ENCODE measurements around the gene XRCC3.
"Not testable (repeated sequence)": the region's sequence is repeated elsewhere in the genome, so short reads cannot be mapped to it uniquely, and the experiment has no call there.

Gene XRCC3

GRCh38 chr14:103693515-103693914 is 21.7 kb downstream of the XRCC3 start:
- TF ChIP-seq CTCF (IDR thresholded peaks at IDR 0.05; ENCODE audit: insufficient read depth, low read length, poor library complexity, severe bottlenecking) (no peak), EZH2phosphoT487 (conservative IDR thresholded peaks at IDR 0.05; ENCODE audit: low read length) (no peak)
- H3K79me2 ChIP-seq (ENCODE audit: insufficient read depth, low read length), result no peaks in the 10 kb centered on the region
- H3K4me2 ChIP-seq (ENCODE audit: low read depth, low read length, poor library complexity, severe bottlenecking), result peak overlapping the region; percentile 71
- H3K9me2 ChIP-seq (replicated peaks; ENCODE audit: insufficient read depth, low read length), result no peaks in the 10 kb centered on the region
- H3K9me3 ChIP-seq (ENCODE audit: insufficient read depth, low read length), result no peaks in the 10 kb centered on the region
- no peak overlapping the region for H3K9ac ChIP-seq (ENCODE audit: low read length)
- peak overlapping the region; percentile 93 for H3K27ac ChIP-seq (ENCODE audit: low read depth, low read length)
- H3F3A ChIP-seq (ENCODE audit: insufficient read depth), result peaks cover 63% of the 10 kb centered on the region
- H3K36me3 ChIP-seq (ENCODE audit: low read length), result no peaks in the 10 kb centered on the region
- no peaks in the 10 kb centered on the region for H4K20me1 ChIP-seq (ENCODE audit: low read depth, low read length)
- no peaks in the 10 kb centered on the region for H3K27me3 ChIP-seq (ENCODE audit: low read length)
- H2AFZ ChIP-seq (ENCODE audit: low read depth, low read length, severe bottlenecking), result no peak overlapping the region
- H3K4me3 ChIP-seq (ENCODE audit: insufficient read depth, low read length, poor library complexity, severe bottlenecking), result no peak overlapping the region

- Histone ChIP-seq H2AFZ (ENCODE audit: low read depth, low read length, severe bottlenecking) (no peak overlapping the region), H3K79me2 (ENCODE audit: insufficient read depth, low read length) (no peaks in the 10 kb centered on the region), H3K27ac (ENCODE audit: low read depth, low read length) (peak overlapping the region; percentile 93), H3K9ac (ENCODE audit: low read length) (peak overlapping the region; percentile 52), H3K4me2 (ENCODE audit: low read depth, low read length, poor library complexity, severe bottlenecking) (peak overlapping the region; percentile 71), H3K27me3 (ENCODE audit: low read length) (no peaks in the 10 kb centered on the region), H3K4me3 (ENCODE audit: insufficient read depth, low read length, poor library complexity, severe bottlenecking) (peak overlapping the region; percentile 25), H3K9me3 (ENCODE audit: insufficient read depth, low read length) (no peaks in the 10 kb centered on the region), H3K9me2 (replicated peaks; ENCODE audit: insufficient read depth, low read length) (no peaks in the 10 kb centered on the region), H4K20me1 (ENCODE audit: low read depth, low read length) (no peaks in the 10 kb centered on the region), H3F3A (ENCODE audit: insufficient read depth) (peaks cover 59% of the 10 kb centered on the region), H3K36me3 (ENCODE audit: low read length) (peaks cover under 1% of the 10 kb centered on the region; the same call in 1 of the 2 replicates)
- TF ChIP-seq EZH2phosphoT487 (conservative IDR thresholded peaks at IDR 0.05; ENCODE audit: low read length) (no peak), CTCF (IDR thresholded peaks at IDR 0.05; ENCODE audit: insufficient read depth, low read length, poor library complexity, severe bottlenecking) (no peak)
Measured at GRCh38 chr14:103692871-103693270, 22.4 kb downstream of the XRCC3 start.

- Histone ChIP-seq H3K27me3 (ENCODE audit: low read length) (no peaks in the 10 kb centered on the region), H4K20me1 (ENCODE audit: low read depth, low read length) (no peaks in the 10 kb centered on the region), H3K9ac (ENCODE audit: low read length) (peak overlapping the region; percentile 52), H3K4me2 (ENCODE audit: low read depth, low read length, poor library complexity, severe bottlenecking) (peak overlapping the region; percentile 71), H3K79me2 (ENCODE audit: insufficient read depth, low read length) (no peaks in the 10 kb centered on the region), H3K4me3 (ENCODE audit: insufficient read depth, low read length, poor library complexity, severe bottlenecking) (peak overlapping the region; percentile 25), H3K9me3 (ENCODE audit: insufficient read depth, low read length) (no peaks in the 10 kb centered on the region), H3K9me2 (replicated peaks; ENCODE audit: insufficient read depth, low read length) (no peaks in the 10 kb centered on the region), H3K36me3 (ENCODE audit: low read length) (peaks cover 5% of the 10 kb centered on the region; the same call in 1 of the 2 replicates), H2AFZ (ENCODE audit: low read depth, low read length, severe bottlenecking) (no peak overlapping the region), H3F3A (ENCODE audit: insufficient read depth) (peaks cover 59% of the 10 kb centered on the region), H3K27ac (ENCODE audit: low read depth, low read length) (peak overlapping the region; percentile 93)
- TF ChIP-seq EZH2phosphoT487 (conservative IDR thresholded peaks at IDR 0.05; ENCODE audit: low read length) (no peak), CTCF (IDR thresholded peaks at IDR 0.05; ENCODE audit: insufficient read depth, low read length, poor library complexity, severe bottlenecking) (no peak)
Measured at GRCh38 chr14:103692159-103692558, 23.1 kb downstream of the XRCC3 start.

- not testable (repeated sequence) for H3K9me2 ChIP-seq (replicated peaks; ENCODE audit: insufficient read depth, low read length); H2AFZ ChIP-seq (ENCODE audit: low read depth, low read length, severe bottlenecking); H3K79me2 ChIP-seq (ENCODE audit: insufficient read depth, low read length); H4K20me1 ChIP-seq (ENCODE audit: low read depth, low read length); H3K27me3 ChIP-seq (ENCODE audit: low read length); H3K9me3 ChIP-seq (ENCODE audit: insufficient read depth, low read length); H3K36me3 ChIP-seq (ENCODE audit: low read length)
- H3K4me2 ChIP-seq (ENCODE audit: low read depth, low read length, poor library complexity, severe bottlenecking), result peak overlapping the region; percentile 71
- peak overlapping the region; percentile 25 for H3K4me3 ChIP-seq (ENCODE audit: insufficient read depth, low read length, poor library complexity, severe bottlenecking)
- peaks cover 56% of the 10 kb centered on the region for H3F3A ChIP-seq (ENCODE audit: insufficient read depth)
- peak overlapping the region; percentile 93 for H3K27ac ChIP-seq (ENCODE audit: low read depth, low read length)
- H3K9ac ChIP-seq (ENCODE audit: low read length), result peak overlapping the region; percentile 52; the same call in 1 of the 2 replicates
Measured at GRCh38 chr14:103691655-103692054, 23.6 kb downstream of the XRCC3 start.

Measured in SU-DHL-6 (cell line).